GM12801 (cell line): ENCODE results near the gene STMN3.

Experiments
- TF ChIP-seq, protein P1 (sequence below): IDR thresholded peaks from one replicate; pipeline ENCODE4 v1.5.1; 2011; ENCODE audit warnings: control low read depth; ENCODE audit not compliant: insufficient read length; ENCODE audit errors: extremely low read depth

STMN3 gene

DNA sequence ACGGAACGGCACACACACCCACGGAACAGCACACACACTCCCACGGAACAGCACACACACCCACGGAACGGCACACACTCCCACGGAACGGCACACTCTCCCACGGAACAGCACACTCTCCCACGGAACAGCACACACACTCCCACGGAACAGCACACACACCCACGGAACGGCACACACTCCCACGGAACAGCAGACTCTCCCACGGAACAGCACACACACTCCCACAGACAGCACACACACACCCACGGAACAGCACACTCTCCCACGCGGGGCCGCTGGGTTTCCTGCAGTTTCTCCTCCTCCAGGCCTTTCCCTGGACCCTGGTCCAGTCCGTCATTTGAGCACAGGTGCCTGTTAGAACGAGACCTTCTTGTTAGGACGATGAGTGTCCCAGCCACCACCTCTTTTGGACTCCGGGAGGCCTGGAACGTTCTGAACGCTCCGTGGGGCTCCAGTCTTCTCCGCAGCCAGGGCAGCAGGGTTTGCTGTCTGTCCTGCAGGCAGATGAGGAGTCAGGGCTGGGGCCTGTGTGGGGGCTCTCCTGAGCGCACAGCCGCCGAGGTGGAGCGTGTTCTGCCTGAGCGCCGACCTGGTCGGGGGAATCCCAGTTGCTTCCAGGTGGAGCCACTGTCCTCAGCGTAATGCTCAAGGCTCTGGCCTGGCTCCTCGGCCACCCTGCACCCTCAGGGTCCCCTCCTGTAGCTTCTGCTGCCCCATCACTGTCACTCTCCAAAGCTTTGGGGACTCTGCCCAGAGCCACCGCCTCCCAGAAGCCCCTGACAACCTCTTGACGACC lies 25.6 kb upstream of the STMN3 start:
- TF ChIP-seq, protein P1, sequence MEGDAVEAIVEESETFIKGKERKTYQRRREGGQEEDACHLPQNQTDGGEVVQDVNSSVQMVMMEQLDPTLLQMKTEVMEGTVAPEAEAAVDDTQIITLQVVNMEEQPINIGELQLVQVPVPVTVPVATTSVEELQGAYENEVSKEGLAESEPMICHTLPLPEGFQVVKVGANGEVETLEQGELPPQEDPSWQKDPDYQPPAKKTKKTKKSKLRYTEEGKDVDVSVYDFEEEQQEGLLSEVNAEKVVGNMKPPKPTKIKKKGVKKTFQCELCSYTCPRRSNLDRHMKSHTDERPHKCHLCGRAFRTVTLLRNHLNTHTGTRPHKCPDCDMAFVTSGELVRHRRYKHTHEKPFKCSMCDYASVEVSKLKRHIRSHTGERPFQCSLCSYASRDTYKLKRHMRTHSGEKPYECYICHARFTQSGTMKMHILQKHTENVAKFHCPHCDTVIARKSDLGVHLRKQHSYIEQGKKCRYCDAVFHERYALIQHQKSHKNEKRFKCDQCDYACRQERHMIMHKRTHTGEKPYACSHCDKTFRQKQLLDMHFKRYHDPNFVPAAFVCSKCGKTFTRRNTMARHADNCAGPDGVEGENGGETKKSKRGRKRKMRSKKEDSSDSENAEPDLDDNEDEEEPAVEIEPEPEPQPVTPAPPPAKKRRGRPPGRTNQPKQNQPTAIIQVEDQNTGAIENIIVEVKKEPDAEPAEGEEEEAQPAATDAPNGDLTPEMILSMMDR: no peak

DNA sequence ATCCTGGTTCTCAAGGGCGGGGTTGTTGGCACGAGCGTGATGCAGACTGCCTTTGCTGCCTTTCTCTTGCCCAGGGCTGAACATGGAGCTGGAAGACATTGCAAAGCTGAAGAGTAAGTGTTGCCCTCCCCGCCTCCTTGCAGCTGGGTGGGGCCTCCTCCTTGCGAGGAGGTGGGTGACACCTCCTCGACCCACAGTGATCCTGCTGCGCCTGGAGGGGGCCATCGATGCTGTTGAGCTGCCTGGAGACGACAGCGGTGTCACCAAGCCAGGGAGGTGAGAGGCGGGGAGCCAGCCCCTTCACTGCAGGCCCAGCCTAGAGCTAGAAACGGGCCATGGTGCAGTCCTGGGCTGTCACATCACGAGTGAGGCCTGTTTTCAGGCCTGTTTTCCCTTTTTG lies 24.8 kb upstream of the STMN3 start:
- TF ChIP-seq, protein P1: no peak

- TF ChIP-seq, protein P1: no peak
Observed at GRCh38 chr20:63675681-63676368, 22.6 kb upstream of the STMN3 start.

DNA sequence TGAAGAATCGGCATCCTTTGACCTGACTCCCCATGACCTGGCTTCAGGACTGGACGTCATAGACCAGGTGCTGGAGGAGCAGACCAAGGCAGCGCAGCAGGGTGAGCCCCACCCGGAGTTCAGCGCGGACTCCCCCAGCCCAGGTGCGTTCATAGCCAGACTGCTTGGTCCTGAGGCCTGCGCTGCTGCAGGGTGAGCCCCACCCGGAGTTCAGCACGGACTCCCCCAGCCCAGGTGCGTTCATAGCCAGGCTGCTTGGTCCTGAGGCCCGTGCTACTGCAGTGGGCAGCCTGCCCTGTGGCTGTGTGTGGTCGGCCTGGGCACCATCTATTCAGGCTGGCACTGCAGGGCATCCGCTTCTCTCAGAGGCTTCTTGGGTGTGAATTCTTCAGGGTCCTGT lies 20.7 kb upstream of the STMN3 start:
- TF ChIP-seq, protein P1: no peak

- TF ChIP-seq, protein P1: no peak
Observed at GRCh38 chr20:63672666-63673065, 19.4 kb upstream of the STMN3 start.

- TF ChIP-seq, protein P1: no peak
Observed at GRCh38 chr20:63668351-63668750, 15.1 kb upstream of the STMN3 start.

DNA sequence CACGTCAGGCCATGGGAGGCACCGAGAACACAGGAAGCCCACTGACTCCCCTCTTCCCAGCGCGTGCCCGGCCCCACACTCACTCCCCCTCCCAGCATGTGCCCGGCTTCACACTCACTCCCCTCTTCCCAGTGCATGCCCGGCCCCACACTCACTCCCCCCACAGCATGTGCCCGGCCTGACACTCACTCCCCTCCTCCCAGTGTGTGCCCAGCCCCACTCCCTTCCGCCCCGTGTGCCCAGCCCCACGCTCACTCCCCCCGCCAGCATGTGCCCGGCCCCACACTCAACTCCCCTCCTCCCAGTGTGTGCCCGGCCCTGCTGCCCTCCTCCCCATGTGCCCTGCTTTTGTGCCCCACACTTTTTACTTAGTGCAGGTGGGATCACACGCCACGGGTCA lies 14.6 kb upstream of the STMN3 start:
- TF ChIP-seq, protein P1: no peak
